Measurements from ENCODE around the gene GNAZ. TPM values are rescaled to one million over a fixed set of nuclear protein-coding genes. Genes with fewer than 3 reads are reported as not detected.

The GNAZ gene
- total and polyA plus RNA-seq, 2 donors (not counting 1 experiment from before 2014, with no cell fraction given), result 2.8 to 9.1 TPM

- Histone ChIP-seq H3K4me3 (ENCODE audit: control extremely low read depth in 1 of 5, extremely low read depth in 1 of 5, insufficient read depth in 1 of 5, low read depth in 2 of 5, low read length in 4 of 5) (no peak overlapping the region), H3K9me3 (ENCODE audit: control extremely low read depth in 1 of 3, control insufficient read depth in 2 of 3, insufficient read depth in 1 of 3, low read length in 2 of 3) (no peaks in the 10 kb centered on the region), H3K27me3 (replicated peaks in 1 of 4; ENCODE audit: control extremely low read depth in 1 of 4, control insufficient read depth in 3 of 4, insufficient read depth in 4 of 4, low read length in 3 of 4) (no peaks in the 10 kb centered on the region), H3K79me2 (ENCODE audit: control insufficient read depth, insufficient read depth, low read length) (no peaks in the 10 kb centered on the region), H3K9ac (ENCODE audit: low read length) (no peak overlapping the region), H3K4me2 (replicated peaks; ENCODE audit: low read depth, low read length, poor library complexity, severe bottlenecking) (no peak overlapping the region), H3K4me1 (ENCODE audit: control insufficient read depth in 2 of 2, insufficient read depth in 2 of 2, low read length in 2 of 2) (peaks cover 5 to 12% of the 10 kb centered on the region in 2 donors), H3K27ac (ENCODE audit: low read length in 2 of 2) (no peak overlapping the region), H3K36me3 (replicated peaks in 1 of 2; ENCODE audit: control extremely low read depth in 1 of 2, control insufficient read depth in 1 of 2, extremely low read depth in 1 of 2, insufficient read depth in 2 of 2, low read length in 1 of 2) (no peaks in the 10 kb centered on the region), H4K20me1 (ENCODE audit: control insufficient read depth, insufficient read depth, low read length, poor library complexity, severe bottlenecking) (no peaks in the 10 kb centered on the region), H2AFZ (ENCODE audit: insufficient read depth, low read depth, low read length, poor library complexity, severe bottlenecking) (no peak overlapping the region)
- TF ChIP-seq EZH2 (IDR thresholded peaks at IDR 0.05; ENCODE audit: borderline replicate concordance, insufficient read depth, low read depth, low read length, poor library complexity, severe bottlenecking) (no peak), CTCF (IDR thresholded peaks at IDR 0.05) (no peak)
- Mint-ChIP-seq H3K27ac (no peak overlapping the region), H3K9me3 (ENCODE audit: insufficient read depth) (no peaks in the 10 kb centered on the region), H3K4me1 (peaks cover 16% of the 10 kb centered on the region), H3K27me3 (no peaks in the 10 kb centered on the region), H3K4me3 (no peak overlapping the region)
- ATAC-seq (ENCODE audit: low read depth), result no peak
- POLR2A ChIA-PET, result no interaction called here
- CTCF ChIA-PET, result interaction anchor here (1.1 kb wide), 1 partner anchor 158 kb away, joined by 3 read pairs; no protein-coding TSS in a partner anchor
- intact Hi-C loops (cut with micrococcal nuclease), result no loop called here
- no peak for DNase-seq
- WGBS (ENCODE audit: insufficient coverage), result 95% methylated on average over 12 of the region's 15 CpGs
Observed at GRCh38 chr22:23117891-23118646, 47.8 kb downstream of the GNAZ start.

Data from B cell (primary cell).